Activated naive CD8-positive, alpha-beta T cell treated with anti-CD3 and anti-CD28 coated beads for 36 hours (primary cell): ENCODE results near the gene INPP5A. TPM values are rescaled to one million over a fixed set of nuclear protein-coding genes. Genes with fewer than 3 reads are reported as not detected.
"Not testable (repeated sequence)": the region's sequence is repeated elsewhere in the genome, so short reads cannot be mapped to it uniquely, and the experiment has no call there.

Source experiments
- DNase-seq: peaks from one replicate; pipeline ENCODE4 v3.0.0; 2021
- H3K27ac Mint-ChIP-seq: one replicate; pipeline ENCODE4 v1.8.0; 2022; ENCODE audit warnings: mild to moderate bottlenecking, moderate library complexity, mixed read lengths
- H3K27me3 Mint-ChIP-seq: one replicate; pipeline ENCODE4 v1.8.0; 2022; ENCODE audit warnings: mild to moderate bottlenecking, mixed read lengths
- H3K36me3 Mint-ChIP-seq: one replicate; pipeline ENCODE4 v1.8.0; 2021; ENCODE audit warnings: mild to moderate bottlenecking, mixed read lengths
- H3K4me1 Mint-ChIP-seq: one replicate; pipeline ENCODE4 v1.8.0; 2021; ENCODE audit warnings: mixed read lengths
- H3K4me3 Mint-ChIP-seq: one replicate; pipeline ENCODE4 v1.8.0; 2022; ENCODE audit warnings: mild to moderate bottlenecking, moderate library complexity, mixed read lengths
- H3K9me3 Mint-ChIP-seq: one replicate; pipeline ENCODE4 v1.8.0; 2022; ENCODE audit warnings: mixed read lengths
- total RNA-seq, 2 experiments: library from RNA; stranded (reverse); gene quantifications; one replicate each; pipeline ENCODE4 v1.2.3, GENCODE V29; 2021

INPP5A gene
- total RNA-seq, 2 experiments from 2014 or later, result 6.1 to 7.4 TPM

GRCh38 chr10:132743196-132743924, 205.8 kb downstream of the INPP5A start:
- H3K36me3 Mint-ChIP-seq, H3K27me3 Mint-ChIP-seq, H3K4me3 Mint-ChIP-seq, DNase-seq, H3K27ac Mint-ChIP-seq, H3K4me1 Mint-ChIP-seq, H3K9me3 Mint-ChIP-seq: not testable (repeated sequence)

- Mint-ChIP-seq H3K27ac (no peak overlapping the region), H3K36me3 (no peaks in the 10 kb centered on the region), H3K9me3 (no peaks in the 10 kb centered on the region), H3K4me1 (no peaks in the 10 kb centered on the region), H3K27me3 (no peaks in the 10 kb centered on the region), H3K4me3 (no peak overlapping the region)
- no peak for DNase-seq
Measured at GRCh38 chr10:132743925-132744490, 206.4 kb downstream of the INPP5A start.

GRCh38 chr10:132744839-132745238, 207.3 kb downstream of the INPP5A start:
- Mint-ChIP-seq H3K27ac (no peak overlapping the region), H3K27me3 (no peaks in the 10 kb centered on the region), H3K4me3 (no peak overlapping the region), H3K36me3 (no peaks in the 10 kb centered on the region), H3K9me3 (no peaks in the 10 kb centered on the region), H3K4me1 (no peaks in the 10 kb centered on the region)
- no peak for DNase-seq

GRCh38 chr10:132745511-132745910, 207.9 kb downstream of the INPP5A start:
- Mint-ChIP-seq H3K27ac (no peak overlapping the region), H3K36me3 (no peaks in the 10 kb centered on the region), H3K4me1 (no peaks in the 10 kb centered on the region), H3K9me3 (no peaks in the 10 kb centered on the region), H3K4me3 (no peak overlapping the region), H3K27me3 (no peaks in the 10 kb centered on the region)
- DNase-seq, result no peak

- H3K4me3 Mint-ChIP-seq, result no peak overlapping the region
- H3K27me3 Mint-ChIP-seq, result no peaks in the 10 kb centered on the region
- H3K9me3 Mint-ChIP-seq, result no peaks in the 10 kb centered on the region
- no peaks in the 10 kb centered on the region for H3K4me1 Mint-ChIP-seq
- no peaks in the 10 kb centered on the region for H3K36me3 Mint-ChIP-seq
- DNase-seq, result no peak
- H3K27ac Mint-ChIP-seq, result no peak overlapping the region
Measured at GRCh38 chr10:132745971-132746370, 208.4 kb downstream of the INPP5A start.

- Mint-ChIP-seq H3K4me1 (no peaks in the 10 kb centered on the region), H3K36me3 (no peaks in the 10 kb centered on the region), H3K27ac (no peak overlapping the region), H3K9me3 (no peaks in the 10 kb centered on the region), H3K4me3 (no peak overlapping the region), H3K27me3 (no peaks in the 10 kb centered on the region)
- DNase-seq, result no peak
Measured at GRCh38 chr10:132746386-132746785, 208.8 kb downstream of the INPP5A start.

- Mint-ChIP-seq H3K27ac (no peak overlapping the region), H3K4me1 (no peaks in the 10 kb centered on the region), H3K9me3 (no peaks in the 10 kb centered on the region), H3K4me3 (no peak overlapping the region), H3K27me3 (no peaks in the 10 kb centered on the region), H3K36me3 (no peaks in the 10 kb centered on the region)
- no peak for DNase-seq
Measured at GRCh38 chr10:132746801-132747625, 209.4 kb downstream of the INPP5A start.

GRCh38 chr10:132748135-132748534, 210.5 kb downstream of the INPP5A start:
- no peaks in the 10 kb centered on the region for H3K9me3 Mint-ChIP-seq
- H3K4me1 Mint-ChIP-seq, result no peaks in the 10 kb centered on the region
- no peaks in the 10 kb centered on the region for H3K27me3 Mint-ChIP-seq
- no peaks in the 10 kb centered on the region for H3K36me3 Mint-ChIP-seq
- H3K4me3 Mint-ChIP-seq, result no peak overlapping the region
- H3K27ac Mint-ChIP-seq, result no peak overlapping the region
- DNase-seq, result no peak

- no peaks in the 10 kb centered on the region for H3K4me1 Mint-ChIP-seq
Measured at GRCh38 chr10:132748545-132749370, 211.2 kb downstream of the INPP5A start.

GRCh38 chr10:132749371-132749795, 211.8 kb downstream of the INPP5A start:
- Mint-ChIP-seq H3K27ac (no peak overlapping the region), H3K36me3 (no peaks in the 10 kb centered on the region), H3K4me3 (no peak overlapping the region), H3K9me3 (no peaks in the 10 kb centered on the region), H3K4me1 (no peaks in the 10 kb centered on the region), H3K27me3 (no peaks in the 10 kb centered on the region)
- no peak for DNase-seq

More at GRCh38 chr10:132748545-132749370, 211.2 kb downstream of the INPP5A start:
- DNase-seq, result no peak
- H3K27ac Mint-ChIP-seq, result no peak overlapping the region
- no peak overlapping the region for H3K4me3 Mint-ChIP-seq
- H3K36me3 Mint-ChIP-seq, result no peaks in the 10 kb centered on the region
- no peaks in the 10 kb centered on the region for H3K27me3 Mint-ChIP-seq
- no peaks in the 10 kb centered on the region for H3K9me3 Mint-ChIP-seq

- peaks cover 8% of the 10 kb centered on the region for H3K9me3 Mint-ChIP-seq
- H3K4me3 Mint-ChIP-seq, result no peak overlapping the region
- DNase-seq, result no peak
- H3K36me3 Mint-ChIP-seq, result peaks cover 10% of the 10 kb centered on the region
- no peaks in the 10 kb centered on the region for H3K4me1 Mint-ChIP-seq
- H3K27ac Mint-ChIP-seq, result no peak overlapping the region
- no peaks in the 10 kb centered on the region for H3K27me3 Mint-ChIP-seq
Measured at GRCh38 chr10:132750936-132751335, 213.3 kb downstream of the INPP5A start.

- Mint-ChIP-seq H3K27ac (no peak overlapping the region), H3K36me3 (peaks cover 19% of the 10 kb centered on the region), H3K9me3 (peaks cover 8% of the 10 kb centered on the region), H3K27me3 (no peaks in the 10 kb centered on the region), H3K4me3 (no peak overlapping the region), H3K4me1 (no peaks in the 10 kb centered on the region)
- no peak for DNase-seq
Measured at GRCh38 chr10:132752378-132752777, 214.8 kb downstream of the INPP5A start.

- Mint-ChIP-seq H3K36me3 (peaks cover 20% of the 10 kb centered on the region), H3K4me3 (no peak overlapping the region), H3K9me3 (peaks cover 8% of the 10 kb centered on the region), H3K27me3 (no peaks in the 10 kb centered on the region), H3K4me1 (no peaks in the 10 kb centered on the region), H3K27ac (no peak overlapping the region)
- no peak for DNase-seq
Measured at GRCh38 chr10:132752961-132753360, 215.4 kb downstream of the INPP5A start.

GRCh38 chr10:132753596-132753995, 216.0 kb downstream of the INPP5A start:
- no peaks in the 10 kb centered on the region for H3K4me1 Mint-ChIP-seq
- no peak overlapping the region for H3K27ac Mint-ChIP-seq
- H3K4me3 Mint-ChIP-seq, result no peak overlapping the region
- H3K9me3 Mint-ChIP-seq, result peaks cover 8% of the 10 kb centered on the region
- no peak for DNase-seq
- H3K36me3 Mint-ChIP-seq, result peaks cover 20% of the 10 kb centered on the region
- H3K27me3 Mint-ChIP-seq, result no peaks in the 10 kb centered on the region

- H3K27me3 Mint-ChIP-seq, result no peaks in the 10 kb centered on the region
- H3K9me3 Mint-ChIP-seq, result peaks cover 8% of the 10 kb centered on the region
- no peak for DNase-seq
- no peak overlapping the region for H3K4me3 Mint-ChIP-seq
- H3K36me3 Mint-ChIP-seq, result peaks cover 20% of the 10 kb centered on the region
- no peak overlapping the region for H3K27ac Mint-ChIP-seq
- H3K4me1 Mint-ChIP-seq, result no peaks in the 10 kb centered on the region
Measured at GRCh38 chr10:132754071-132754470, 216.5 kb downstream of the INPP5A start.
